ACHN (cell line): ENCODE data around the gene CD320.

Experiments
- DNase-seq: peaks from one replicate; pipeline ENCODE4 v3.0.0-alpha.2; 2015
- in situ Hi-C: cut with HindIII; loops from 2 replicates; pipeline ENCODE4 v1.10.0; 2017; ENCODE audit warnings: low sequenced_read_pairs, low pct_ligation_motif_present, low pct_unique_long_range_greater_than_20kb

Gene CD320

DNA sequence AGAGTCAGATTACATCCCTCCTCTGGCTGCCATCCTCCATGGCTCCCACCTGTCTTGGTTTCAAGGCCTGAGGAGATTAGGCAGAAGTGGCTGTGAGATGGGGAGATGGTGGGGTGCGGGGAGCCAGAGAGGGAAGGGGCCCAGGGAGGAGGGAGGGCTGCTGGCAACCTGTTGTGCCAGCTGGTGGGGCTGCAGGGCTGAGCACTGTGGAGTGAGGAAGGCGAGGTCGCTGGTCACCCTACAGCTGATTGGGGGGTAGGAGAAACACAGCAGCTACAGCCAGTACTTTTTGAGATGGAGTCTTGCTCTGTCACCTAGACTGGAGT lies 48.3 kb downstream of the CD320 start:
- in situ Hi-C loops = no loop called here
- DNase-seq = no peak

DNA sequence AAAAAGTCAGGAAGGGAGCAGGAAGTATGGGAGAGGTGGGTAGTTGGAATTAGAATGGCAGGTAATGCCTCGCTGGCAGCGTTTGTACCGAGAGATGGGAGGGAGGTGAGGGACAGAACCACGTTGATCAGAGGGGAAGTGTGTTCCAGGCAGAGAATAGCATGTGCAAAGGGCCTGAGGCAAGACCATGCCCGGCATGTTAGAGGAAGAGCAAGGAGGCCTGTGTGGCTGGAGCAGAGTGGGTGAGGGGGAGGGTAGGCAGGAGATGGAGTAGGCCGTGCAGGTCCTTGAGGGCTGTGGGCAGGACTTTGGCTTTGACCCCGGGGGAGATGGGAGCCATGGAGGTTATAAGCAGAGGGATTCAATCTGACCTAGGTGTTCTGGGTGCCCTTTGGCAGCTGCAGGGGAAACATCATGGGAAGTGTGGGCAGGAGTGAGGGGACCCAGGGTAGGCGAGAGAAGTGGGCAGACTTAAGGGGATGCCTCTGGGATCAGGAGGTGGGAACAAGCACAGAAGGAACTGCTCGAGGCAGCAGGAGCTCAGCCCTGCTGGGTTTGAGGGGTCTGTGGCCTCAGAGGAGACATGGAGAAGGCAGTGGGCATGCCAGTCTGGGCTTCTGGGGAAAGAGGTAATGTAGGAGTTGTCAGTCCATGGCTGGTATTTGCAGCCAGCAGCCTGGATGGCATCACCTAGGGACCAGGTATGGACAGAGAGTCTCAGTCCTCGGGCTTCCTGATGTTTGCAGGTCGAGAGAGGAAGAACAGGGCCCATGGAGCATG lies 48.8 kb downstream of the CD320 start:
- in situ Hi-C loops = no loop called here
- DNase-seq = no peak

GRCh38 chr19:8257052-8257443 lies 51.1 kb downstream of the CD320 start:
- in situ Hi-C loops = no loop called here
- DNase-seq = no peak

- in situ Hi-C loops = no loop called here
- DNase-seq = no peak
These were observed 51.7 kb downstream of the CD320 start for GRCh38 chr19:8256276-8257051.

GRCh38 chr19:8255426-8256125 lies 52.6 kb downstream of the CD320 start:
- in situ Hi-C loops = no loop called here
- no peak for DNase-seq

GRCh38 chr19:8254286-8255001 lies 53.7 kb downstream of the CD320 start:
- in situ Hi-C loops = no loop called here

DNA sequence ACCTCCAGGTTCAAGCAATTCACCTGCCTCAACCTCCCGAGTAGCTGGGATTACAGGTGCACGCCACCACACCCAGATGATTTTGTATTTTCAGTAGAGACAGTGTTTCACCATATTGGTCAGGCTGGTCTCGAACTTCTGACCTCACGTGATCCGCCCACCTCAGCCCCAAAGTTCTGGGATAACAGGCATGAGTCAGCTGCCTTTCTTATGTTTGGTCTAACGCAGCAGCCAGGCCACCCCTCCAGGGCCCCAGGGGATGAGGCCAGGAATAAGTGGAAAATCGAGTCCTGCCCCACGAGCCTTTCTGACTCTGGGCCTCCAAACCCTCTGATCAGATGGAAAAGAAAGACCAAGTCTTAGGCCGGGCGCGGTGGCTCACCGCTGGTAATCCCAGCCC lies 54.5 kb downstream of the CD320 start:
- in situ Hi-C loops = no loop called here
- DNase-seq = no peak

More at GRCh38 chr19:8254286-8255001, 53.7 kb downstream of the CD320 start:
- DNase-seq = no peak

GRCh38 chr19:8252922-8253589 lies 55.1 kb downstream of the CD320 start:
- in situ Hi-C loops = no loop called here
- DNase-seq = peak; percentile 72
